Colonic mucosa (tissue), 4 donors: ENCODE measurements around the gene TTC7B. TPM values are rescaled to one million over a fixed set of nuclear protein-coding genes. Genes with fewer than 3 reads are reported as not detected.
A peak's percentile ranks its signal among the peaks of the same experiment; 100 is the strongest.
"Not testable (repeated sequence)": the region's sequence is repeated elsewhere in the genome, so short reads cannot be mapped to it uniquely, and the experiment has no call there.

Source experiments
- DNase-seq: peaks from one replicate; pipeline ENCODE4 v3.0.0-alpha.2; 2020
- H3K27ac ChIP-seq: fragments of 200-600 bp; one replicate; pipeline ENCODE4 v1.8.0; 2021
- H3K27me3 ChIP-seq: fragments of 200-600 bp; one replicate; pipeline ENCODE4 v1.8.0; 2021
- H3K36me3 ChIP-seq: fragments of 200-600 bp; one replicate; pipeline ENCODE4 v1.8.0; 2021
- H3K4me1 ChIP-seq: fragments of 200-600 bp; one replicate; pipeline ENCODE4 v1.8.0; 2021; ENCODE audit warnings: mild to moderate bottlenecking
- H3K4me3 ChIP-seq: fragments of 200-600 bp; one replicate; pipeline ENCODE4 v1.8.0; 2021
- H3K9ac ChIP-seq, 2 donors: one replicate each; pipeline ENCODE4 v1.7.0; 2013; ENCODE audit warnings: control low read depth in 2 of 2, low read depth in 2 of 2, low read length in 2 of 2
- H3K9me3 ChIP-seq: fragments of 200-600 bp; one replicate; pipeline ENCODE4 v1.8.0; 2021
- intact Hi-C: fragments of 100-400 bp; cut with DNase I; formaldehyde crosslinking; loops from one replicate; pipeline ENCODE4 v1.14.1; 2022
- total RNA-seq, 2 donors: library from RNA; stranded (reverse); fragmentation: NEBNext Ultra II Directional in 1 of 2; extraction: Animal tissue kit (Norgen Biotek cat#: 25700) in 1 of 2; gene quantifications; one replicate each; pipeline ENCODE4 v1.2.1, GENCODE V29; 2021
- TF ChIP-seq, protein P1 (sequence below): fragments of 200-600 bp; IDR thresholded peaks from one replicate; pipeline ENCODE4 v1.8.0; 2022; ENCODE audit warnings: antibody characterized with exemption, mild to moderate bottlenecking
- donor health status: healthy.
- donor health status: DM: no; HTN: no; CAD: no.
- donor health status: DM: no; HTN: no; CAD: no.

The TTC7B gene
- total RNA-seq, 2 donors from 2014 or later, result 3.3 to 11.8 TPM

DNA sequence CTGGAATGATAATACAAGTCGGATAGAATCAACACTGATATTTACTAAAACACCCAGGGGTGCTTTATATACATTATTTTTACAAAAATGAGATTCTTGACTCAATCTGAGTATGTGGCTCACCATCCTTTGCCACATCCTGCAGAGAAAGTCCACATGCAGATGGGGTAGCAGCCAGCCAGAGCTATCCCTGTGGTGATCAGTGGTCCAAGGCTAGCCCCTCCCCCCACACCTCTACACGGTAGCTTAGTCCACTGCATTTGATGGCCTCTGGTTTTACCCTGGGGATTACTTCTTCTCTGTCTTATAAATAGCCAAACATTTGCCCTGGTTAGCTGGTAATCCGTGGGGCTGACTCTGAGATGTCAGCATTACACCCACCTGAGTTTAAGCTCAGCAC lies 28.1 kb upstream of the TTC7B start:
- TF ChIP-seq, protein P1, sequence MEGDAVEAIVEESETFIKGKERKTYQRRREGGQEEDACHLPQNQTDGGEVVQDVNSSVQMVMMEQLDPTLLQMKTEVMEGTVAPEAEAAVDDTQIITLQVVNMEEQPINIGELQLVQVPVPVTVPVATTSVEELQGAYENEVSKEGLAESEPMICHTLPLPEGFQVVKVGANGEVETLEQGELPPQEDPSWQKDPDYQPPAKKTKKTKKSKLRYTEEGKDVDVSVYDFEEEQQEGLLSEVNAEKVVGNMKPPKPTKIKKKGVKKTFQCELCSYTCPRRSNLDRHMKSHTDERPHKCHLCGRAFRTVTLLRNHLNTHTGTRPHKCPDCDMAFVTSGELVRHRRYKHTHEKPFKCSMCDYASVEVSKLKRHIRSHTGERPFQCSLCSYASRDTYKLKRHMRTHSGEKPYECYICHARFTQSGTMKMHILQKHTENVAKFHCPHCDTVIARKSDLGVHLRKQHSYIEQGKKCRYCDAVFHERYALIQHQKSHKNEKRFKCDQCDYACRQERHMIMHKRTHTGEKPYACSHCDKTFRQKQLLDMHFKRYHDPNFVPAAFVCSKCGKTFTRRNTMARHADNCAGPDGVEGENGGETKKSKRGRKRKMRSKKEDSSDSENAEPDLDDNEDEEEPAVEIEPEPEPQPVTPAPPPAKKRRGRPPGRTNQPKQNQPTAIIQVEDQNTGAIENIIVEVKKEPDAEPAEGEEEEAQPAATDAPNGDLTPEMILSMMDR, result no peak

DNA sequence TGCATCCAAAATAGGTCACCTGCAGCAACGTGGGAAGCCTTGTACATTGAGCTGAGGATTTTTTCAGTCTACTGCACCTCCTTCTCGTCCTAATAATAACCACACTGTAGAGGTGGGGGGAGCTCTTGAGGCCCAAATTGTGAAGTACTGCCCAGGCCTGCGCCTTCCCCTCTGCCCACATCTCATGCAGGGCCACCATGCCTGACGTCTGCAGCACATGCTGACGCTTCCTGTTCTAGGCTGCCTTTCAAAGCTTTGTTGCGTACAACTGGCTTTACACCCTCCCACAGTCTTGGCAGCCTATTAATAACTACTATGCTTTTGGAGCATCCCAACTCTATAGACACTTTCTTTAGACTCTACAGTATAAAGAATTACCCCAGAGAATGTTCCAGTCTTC lies 26.5 kb upstream of the TTC7B start:
- Histone ChIP-seq H3K9ac (no peak overlapping the region), H3K36me3 (no peaks in the 10 kb centered on the region), H3K4me3 (no peak overlapping the region), H3K4me1 (no peaks in the 10 kb centered on the region), H3K27ac (no peak overlapping the region), H3K9me3 (no peaks in the 10 kb centered on the region), H3K27me3 (no peaks in the 10 kb centered on the region)
- peak; percentile 18 for DNase-seq
- intact Hi-C loops, result no loop called here
- TF ChIP-seq, protein P1, result no peak

More for the DNA sequence above, 28.1 kb upstream of the TTC7B start:
- H3K9ac ChIP-seq, result no peak overlapping the region
- no peak overlapping the region for H3K4me3 ChIP-seq
- no peaks in the 10 kb centered on the region for H3K27me3 ChIP-seq
- no peaks in the 10 kb centered on the region for H3K9me3 ChIP-seq
- DNase-seq, result no peak
- no peaks in the 10 kb centered on the region for H3K36me3 ChIP-seq
- no peaks in the 10 kb centered on the region for H3K4me1 ChIP-seq
- no peak overlapping the region for H3K27ac ChIP-seq
- intact Hi-C loops, result no loop called here

DNA sequence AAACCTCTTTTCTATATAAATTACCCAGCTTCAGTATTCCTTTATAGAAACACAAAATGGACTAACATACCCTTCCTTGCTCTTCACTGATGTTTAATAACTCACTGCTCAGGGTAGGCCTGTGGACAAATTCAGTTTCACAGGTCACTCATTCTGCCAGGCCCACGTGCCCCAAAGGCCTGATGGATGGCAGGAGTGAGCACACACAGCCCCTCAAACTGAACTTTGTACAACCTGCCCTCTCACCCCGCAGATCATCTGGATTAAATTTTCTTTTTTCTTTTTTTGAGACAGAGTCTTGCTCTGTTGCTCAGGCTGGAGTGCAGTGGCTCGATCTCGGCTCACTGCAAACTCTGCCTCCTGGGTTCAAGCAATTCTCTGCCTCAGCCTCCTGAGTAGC lies 24.4 kb upstream of the TTC7B start:
- DNase-seq, H3K9me3 ChIP-seq, H3K27me3 ChIP-seq, H3K4me1 ChIP-seq, H3K27ac ChIP-seq, intact Hi-C loops, H3K9ac ChIP-seq, H3K4me3 ChIP-seq, H3K36me3 ChIP-seq: not testable (repeated sequence)

DNA sequence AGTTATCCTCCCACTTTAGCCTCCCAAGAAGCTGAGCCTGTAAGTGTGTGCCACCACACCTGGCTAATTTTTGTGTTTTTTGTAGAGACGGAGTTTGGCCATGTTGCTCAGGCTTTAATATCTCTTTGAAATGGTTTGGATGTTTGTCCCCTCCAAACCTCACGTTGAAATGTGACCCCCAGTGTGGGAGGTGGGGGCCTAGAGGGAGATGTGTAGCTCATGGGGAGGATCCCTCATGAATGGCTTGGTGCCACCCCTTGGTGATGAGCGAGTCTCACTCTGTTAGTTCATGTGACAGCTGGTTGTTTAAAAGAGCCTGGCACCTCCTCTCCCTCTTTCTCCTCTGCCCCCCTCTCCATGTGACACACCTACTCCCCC lies 23.6 kb upstream of the TTC7B start:
- no peaks in the 10 kb centered on the region for H3K27me3 ChIP-seq
- no peak overlapping the region for H3K9ac ChIP-seq
- H3K4me3 ChIP-seq, result no peak overlapping the region
- TF ChIP-seq, protein P1, result no peak
- H3K4me1 ChIP-seq, result no peaks in the 10 kb centered on the region
- H3K27ac ChIP-seq, result no peak overlapping the region
- no peaks in the 10 kb centered on the region for H3K36me3 ChIP-seq
- DNase-seq, result no peak
- H3K9me3 ChIP-seq, result no peaks in the 10 kb centered on the region
- intact Hi-C loops, result no loop called here

DNA sequence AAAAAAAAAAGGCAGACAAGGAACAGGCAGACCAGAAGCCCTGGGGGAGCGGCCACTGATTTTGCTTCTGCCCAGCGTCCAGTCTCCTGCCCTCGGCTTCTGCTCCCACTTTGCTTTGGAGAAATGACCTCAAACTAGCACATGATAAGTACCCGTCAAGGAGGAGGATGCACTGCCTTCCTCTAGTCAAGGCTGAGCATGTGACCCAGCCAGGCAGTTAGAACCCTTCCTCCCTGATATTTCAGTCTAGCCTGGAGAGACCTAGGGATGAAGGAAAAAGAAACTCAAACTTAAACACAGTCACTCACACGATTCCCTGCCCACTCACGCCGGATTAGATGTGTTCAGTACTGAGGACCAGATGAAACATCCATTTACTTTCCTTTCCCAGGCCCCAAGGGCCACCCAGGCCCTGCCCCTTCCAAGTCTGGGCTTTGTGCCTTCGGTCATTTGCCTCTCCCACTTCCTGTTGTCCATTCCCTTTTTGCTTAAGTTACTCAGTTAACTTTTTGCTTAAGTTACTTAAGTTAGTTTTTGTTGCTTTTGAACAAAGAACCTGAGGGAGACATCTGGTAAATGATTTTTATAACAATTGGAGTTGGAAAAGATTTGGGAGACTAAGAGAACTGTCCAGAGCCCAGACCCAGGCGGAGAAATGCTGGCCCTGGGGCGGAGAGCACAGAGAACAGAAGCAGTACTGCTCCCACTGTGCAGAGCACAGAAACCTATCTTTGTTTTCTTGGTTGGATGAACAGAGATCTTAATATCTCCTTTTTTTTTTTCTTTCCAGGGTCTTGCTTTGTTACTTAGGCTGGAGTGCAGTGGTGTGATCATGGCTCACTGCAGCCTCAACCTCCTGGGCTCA lies 23.0 kb upstream of the TTC7B start:
- intact Hi-C loops, result no loop called here
- no peak for DNase-seq

DNA sequence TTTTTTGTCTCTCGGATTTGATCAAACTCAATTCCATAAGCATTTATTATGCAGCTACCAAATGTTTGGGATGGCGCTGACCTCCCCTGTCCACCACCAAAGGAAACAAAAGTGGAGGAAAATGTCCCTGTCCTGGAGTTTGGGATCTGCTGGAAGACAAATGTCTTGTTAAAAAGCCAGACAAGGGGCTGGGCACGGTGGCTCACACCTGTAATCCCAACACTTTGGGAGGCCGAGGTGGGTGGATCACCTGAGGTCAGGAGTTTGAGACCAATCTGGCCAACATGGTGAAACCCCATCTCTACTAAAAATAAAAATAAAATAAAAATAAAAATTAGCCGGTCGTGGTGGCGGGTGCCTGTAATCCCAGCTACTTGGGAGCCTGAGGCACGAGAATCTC lies 22.3 kb upstream of the TTC7B start:
- H3K36me3 ChIP-seq, H3K27ac ChIP-seq, H3K4me1 ChIP-seq, intact Hi-C loops, H3K9ac ChIP-seq, DNase-seq, H3K27me3 ChIP-seq, H3K4me3 ChIP-seq, H3K9me3 ChIP-seq: not testable (repeated sequence)

More for the DNA sequence above, 23.0 kb upstream of the TTC7B start:
- H3K4me3 ChIP-seq, result no peak overlapping the region
- no peaks in the 10 kb centered on the region for H3K36me3 ChIP-seq
- TF ChIP-seq, protein P1, result no peak
- H3K9ac ChIP-seq, result no peak overlapping the region
- no peaks in the 10 kb centered on the region for H3K9me3 ChIP-seq
- no peaks in the 10 kb centered on the region for H3K4me1 ChIP-seq
- no peak overlapping the region for H3K27ac ChIP-seq
- H3K27me3 ChIP-seq, result no peaks in the 10 kb centered on the region
